ENCODE data around the gene ARSD. TPM values are rescaled to one million over a fixed set of nuclear protein-coding genes. Genes with fewer than 3 reads are reported as not detected.

Gene ARSD
- total RNA-seq, 2 experiments from 2014 or later: 1.3 TPM

GRCh38 chrX:2857566-2857965 is 71.6 kb downstream of the ARSD start:
- POLR2A ChIA-PET: no interaction called here
- CTCF ChIA-PET: no interaction called here

- CTCF ChIA-PET: no interaction called here
- POLR2A ChIA-PET: no interaction called here
These were observed 73.4 kb downstream of the ARSD start for GRCh38 chrX:2855761-2856160.

- ChIA-PET CTCF (no interaction called here), POLR2A (no interaction called here)
These were observed 74.2 kb downstream of the ARSD start for GRCh38 chrX:2854918-2855317.

Other genes starting within 250 kb of the ARSD start
- 100 to 1,000 TPM; 223 to 228 TPM for gene CD99, start 238.0 kb downstream of the ARSD start, total RNA-seq
- gene XG, start 177.3 kb downstream of the ARSD start, total RNA-seq: not detected
- not detected for gene GYG2, start 100.4 kb downstream of the ARSD start, total RNA-seq
- gene ARSH, start 77.2 kb upstream of the ARSD start, total RNA-seq: not detected
- gene ARSF, start 112.1 kb upstream of the ARSD start, total RNA-seq: not detected

Measured in activated CD8-positive, alpha-beta memory T cell treated with anti-CD3 and anti-CD28 coated beads for 36 hours (primary cell).